Ovary (tissue), 3 donors: ENCODE measurements around the gene TCP11.

Source experiments
- POLR2A ChIP-seq: fragments of 450-650 bp; IDR thresholded peaks from one replicate; pipeline ENCODE4 v1.6.1; 2017; ENCODE audit warnings: antibody characterized with exemption, mild to moderate bottlenecking, moderate library complexity
- TF ChIP-seq, protein P1 (sequence below), 3 donors: fragments of 450-650 bp in 2 of 3; fragments of 200-600 bp in 1 of 3; IDR thresholded peaks; one replicate each; pipeline versions ENCODE4 v1.5.1 to v1.8.0; 2016 to 2022; ENCODE audit warnings: antibody characterized with exemption in 3 of 3, mild to moderate bottlenecking in 1 of 3
- donor health status: DM: no; HTN: no; CAD: no.

DNA sequence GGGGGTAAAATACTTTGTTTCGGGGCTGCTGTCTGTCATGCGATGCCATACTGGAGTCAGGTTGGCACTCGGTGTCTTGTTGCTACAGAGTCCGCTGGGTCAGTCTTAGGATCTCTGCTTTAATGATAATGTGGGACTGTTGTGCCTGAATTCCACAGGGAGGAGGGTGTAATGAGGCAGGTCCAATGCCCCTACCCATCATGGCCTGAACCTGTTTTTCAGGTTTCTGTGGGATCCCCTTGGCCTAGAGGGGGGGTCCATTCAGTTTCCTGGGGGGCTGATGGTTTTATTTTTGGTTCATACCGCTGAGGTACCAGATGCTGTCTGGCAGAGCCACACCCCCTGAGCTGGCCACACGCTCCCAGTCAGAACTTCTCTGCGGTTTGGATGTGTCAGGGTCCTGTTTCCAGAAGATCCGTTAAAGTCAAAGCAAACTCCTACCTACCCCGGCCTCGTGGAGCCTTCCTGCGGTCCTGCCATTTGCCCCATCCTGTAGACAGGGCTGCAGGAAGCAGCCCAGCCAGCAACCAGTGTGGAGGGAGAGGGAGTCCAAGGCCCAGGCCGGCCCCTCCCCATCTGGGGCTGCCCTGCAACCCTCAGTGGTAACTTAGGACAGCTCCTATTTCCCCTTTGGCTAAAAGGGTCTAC, 69.7 kb downstream of the TCP11 start:
- TF ChIP-seq, protein P1, sequence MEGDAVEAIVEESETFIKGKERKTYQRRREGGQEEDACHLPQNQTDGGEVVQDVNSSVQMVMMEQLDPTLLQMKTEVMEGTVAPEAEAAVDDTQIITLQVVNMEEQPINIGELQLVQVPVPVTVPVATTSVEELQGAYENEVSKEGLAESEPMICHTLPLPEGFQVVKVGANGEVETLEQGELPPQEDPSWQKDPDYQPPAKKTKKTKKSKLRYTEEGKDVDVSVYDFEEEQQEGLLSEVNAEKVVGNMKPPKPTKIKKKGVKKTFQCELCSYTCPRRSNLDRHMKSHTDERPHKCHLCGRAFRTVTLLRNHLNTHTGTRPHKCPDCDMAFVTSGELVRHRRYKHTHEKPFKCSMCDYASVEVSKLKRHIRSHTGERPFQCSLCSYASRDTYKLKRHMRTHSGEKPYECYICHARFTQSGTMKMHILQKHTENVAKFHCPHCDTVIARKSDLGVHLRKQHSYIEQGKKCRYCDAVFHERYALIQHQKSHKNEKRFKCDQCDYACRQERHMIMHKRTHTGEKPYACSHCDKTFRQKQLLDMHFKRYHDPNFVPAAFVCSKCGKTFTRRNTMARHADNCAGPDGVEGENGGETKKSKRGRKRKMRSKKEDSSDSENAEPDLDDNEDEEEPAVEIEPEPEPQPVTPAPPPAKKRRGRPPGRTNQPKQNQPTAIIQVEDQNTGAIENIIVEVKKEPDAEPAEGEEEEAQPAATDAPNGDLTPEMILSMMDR (IDR thresholded peaks at IDR 0.05), result no peak
- no peak for TF ChIP-seq POLR2A
